ENCODE measurements around the gene VPS72. TPM values are rescaled to one million over a fixed set of nuclear protein-coding genes. Genes with fewer than 3 reads are reported as not detected.
A peak's percentile ranks its signal among the peaks of the same experiment; 100 is the strongest.

Gene VPS72
- total and polyA plus RNA-seq, 9 of the 15 experiments (the other 6 are each of a cell fraction or from before 2014, with no cell fraction given): 7.2 to 131 (median 75.7) TPM

DNA sequence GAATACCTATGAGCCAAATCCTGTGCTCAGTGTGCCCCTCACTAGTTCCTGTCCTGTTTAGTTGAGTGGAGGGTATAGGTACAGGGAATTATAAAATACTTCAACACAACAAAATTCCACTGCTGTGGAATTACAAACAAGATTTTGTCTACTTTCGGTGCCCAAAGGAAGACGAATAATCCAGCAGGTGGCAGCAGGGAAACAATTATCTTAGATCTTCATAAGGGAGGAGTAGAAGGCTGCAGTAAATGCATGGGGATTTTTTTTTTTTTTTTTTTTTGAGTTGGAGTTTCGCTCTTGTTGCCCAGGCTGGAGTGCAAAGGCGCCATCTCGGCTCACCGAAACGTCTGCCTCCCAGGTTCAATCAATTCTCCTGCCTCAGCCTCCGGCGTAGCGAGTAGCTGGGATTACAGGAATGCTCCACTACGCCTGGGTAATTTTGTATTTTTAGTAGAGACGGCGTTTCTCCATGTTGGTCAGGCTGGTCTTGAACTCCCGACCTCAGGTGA lies 6.3 kb upstream of the VPS72 start (continued):
- TF ChIP-seq, protein P1, sequence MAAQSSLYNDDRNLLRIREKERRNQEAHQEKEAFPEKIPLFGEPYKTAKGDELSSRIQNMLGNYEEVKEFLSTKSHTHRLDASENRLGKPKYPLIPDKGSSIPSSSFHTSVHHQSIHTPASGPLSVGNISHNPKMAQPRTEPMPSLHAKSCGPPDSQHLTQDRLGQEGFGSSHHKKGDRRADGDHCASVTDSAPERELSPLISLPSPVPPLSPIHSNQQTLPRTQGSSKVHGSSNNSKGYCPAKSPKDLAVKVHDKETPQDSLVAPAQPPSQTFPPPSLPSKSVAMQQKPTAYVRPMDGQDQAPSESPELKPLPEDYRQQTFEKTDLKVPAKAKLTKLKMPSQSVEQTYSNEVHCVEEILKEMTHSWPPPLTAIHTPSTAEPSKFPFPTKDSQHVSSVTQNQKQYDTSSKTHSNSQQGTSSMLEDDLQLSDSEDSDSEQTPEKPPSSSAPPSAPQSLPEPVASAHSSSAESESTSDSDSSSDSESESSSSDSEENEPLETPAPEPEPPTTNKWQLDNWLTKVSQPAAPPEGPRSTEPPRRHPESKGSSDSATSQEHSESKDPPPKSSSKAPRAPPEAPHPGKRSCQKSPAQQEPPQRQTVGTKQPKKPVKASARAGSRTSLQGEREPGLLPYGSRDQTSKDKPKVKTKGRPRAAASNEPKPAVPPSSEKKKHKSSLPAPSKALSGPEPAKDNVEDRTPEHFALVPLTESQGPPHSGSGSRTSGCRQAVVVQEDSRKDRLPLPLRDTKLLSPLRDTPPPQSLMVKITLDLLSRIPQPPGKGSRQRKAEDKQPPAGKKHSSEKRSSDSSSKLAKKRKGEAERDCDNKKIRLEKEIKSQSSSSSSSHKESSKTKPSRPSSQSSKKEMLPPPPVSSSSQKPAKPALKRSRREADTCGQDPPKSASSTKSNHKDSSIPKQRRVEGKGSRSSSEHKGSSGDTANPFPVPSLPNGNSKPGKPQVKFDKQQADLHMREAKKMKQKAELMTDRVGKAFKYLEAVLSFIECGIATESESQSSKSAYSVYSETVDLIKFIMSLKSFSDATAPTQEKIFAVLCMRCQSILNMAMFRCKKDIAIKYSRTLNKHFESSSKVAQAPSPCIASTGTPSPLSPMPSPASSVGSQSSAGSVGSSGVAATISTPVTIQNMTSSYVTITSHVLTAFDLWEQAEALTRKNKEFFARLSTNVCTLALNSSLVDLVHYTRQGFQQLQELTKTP (IDR thresholded peaks at IDR 0.05; ENCODE audit: low read depth in 1 of 2, partially characterized antibody in 2 of 2): peak in 1 of 2 experiments; percentile 40
- no peak for TF ChIP-seq SAP30 (IDR thresholded peaks at IDR 0.05; ENCODE audit: borderline replicate concordance, insufficient read depth, low read depth, low read length, poor library complexity, severe bottlenecking)
- peak in 1 of 2 experiments; percentile 33; a peak in 1 of 4 replicates for TF ChIP-seq ARNT (IDR thresholded peaks at IDR 0.05)
- no peak for TF ChIP-seq VEZF1 (CRISPR knock-in tag; IDR thresholded peaks at IDR 0.05)

All from K562 (cell line).